Cardiac muscle cell (in vitro differentiated cells and primary cell): ENCODE results near the gene MEIOSIN. TPM values are rescaled to one million over a fixed set of nuclear protein-coding genes. Genes with fewer than 3 reads are reported as not detected.

Source experiments
- DNase-seq, 2 donors: peaks; one replicate each; pipeline versions ENCODE4 v3.0.0 to v3.0.0-alpha.2; 2010 to 2017; ENCODE audit warnings: low read depth in 1 of 2, low spot score in 1 of 2
- H3K27ac ChIP-seq: fragments of 200-600 bp; sonication (generic); 2 replicates; pipeline ENCODE4 v1.5.1; 2016
- H3K27me3 ChIP-seq: fragments of 200-600 bp; sonication (generic); 2 replicates; pipeline ENCODE4 v1.6.0; 2016; ENCODE audit warnings: control low read depth
- H3K36me3 ChIP-seq: fragments of 200-600 bp; sonication (generic); 2 replicates; pipeline ENCODE4 v1.5.1; 2016; ENCODE audit warnings: control low read depth
- H3K4me1 ChIP-seq: fragments of 200-600 bp; sonication (generic); 2 replicates; pipeline ENCODE4 v1.8.1; 2017; ENCODE audit warnings: low read depth, mild to moderate bottlenecking, mixed run types
- H3K4me3 ChIP-seq: fragments of 200-600 bp; sonication (generic); 2 replicates; pipeline ENCODE4 v1.5.1; 2016; ENCODE audit warnings: mild to moderate bottlenecking
- H3K9me3 ChIP-seq: fragments of 200-600 bp; sonication (generic); 2 replicates; pipeline ENCODE4 v1.5.1; 2017; ENCODE audit warnings: low read depth, mild to moderate bottlenecking, control low read depth
- polyA plus RNA-seq: library from polyadenylated mRNA; unstranded; fragments of >200 nt; fragmentation: Nextera tagmentation; extraction: Ambion mirVana; gene quantifications from 2 replicates; pipeline ENCODE4 v1.2.1, GENCODE V29; 2016
- total RNA-seq: library from RNA; depleted of rRNA; stranded (reverse); fragments of >200 nt; gene quantifications from 2 replicates; pipeline ENCODE4 v1.2.3, GENCODE V29; 2016
- TF ChIP-seq, protein P1 (sequence below): IDR thresholded peaks from 2 replicates; pipeline ENCODE4 v1.5.1; 2012; ENCODE audit warnings: low read depth, mild to moderate bottlenecking, low read length

MEIOSIN gene
- total and polyA plus RNA-seq, 2 experiments from 2014 or later: 0.18 to 0.33 TPM

DNA sequence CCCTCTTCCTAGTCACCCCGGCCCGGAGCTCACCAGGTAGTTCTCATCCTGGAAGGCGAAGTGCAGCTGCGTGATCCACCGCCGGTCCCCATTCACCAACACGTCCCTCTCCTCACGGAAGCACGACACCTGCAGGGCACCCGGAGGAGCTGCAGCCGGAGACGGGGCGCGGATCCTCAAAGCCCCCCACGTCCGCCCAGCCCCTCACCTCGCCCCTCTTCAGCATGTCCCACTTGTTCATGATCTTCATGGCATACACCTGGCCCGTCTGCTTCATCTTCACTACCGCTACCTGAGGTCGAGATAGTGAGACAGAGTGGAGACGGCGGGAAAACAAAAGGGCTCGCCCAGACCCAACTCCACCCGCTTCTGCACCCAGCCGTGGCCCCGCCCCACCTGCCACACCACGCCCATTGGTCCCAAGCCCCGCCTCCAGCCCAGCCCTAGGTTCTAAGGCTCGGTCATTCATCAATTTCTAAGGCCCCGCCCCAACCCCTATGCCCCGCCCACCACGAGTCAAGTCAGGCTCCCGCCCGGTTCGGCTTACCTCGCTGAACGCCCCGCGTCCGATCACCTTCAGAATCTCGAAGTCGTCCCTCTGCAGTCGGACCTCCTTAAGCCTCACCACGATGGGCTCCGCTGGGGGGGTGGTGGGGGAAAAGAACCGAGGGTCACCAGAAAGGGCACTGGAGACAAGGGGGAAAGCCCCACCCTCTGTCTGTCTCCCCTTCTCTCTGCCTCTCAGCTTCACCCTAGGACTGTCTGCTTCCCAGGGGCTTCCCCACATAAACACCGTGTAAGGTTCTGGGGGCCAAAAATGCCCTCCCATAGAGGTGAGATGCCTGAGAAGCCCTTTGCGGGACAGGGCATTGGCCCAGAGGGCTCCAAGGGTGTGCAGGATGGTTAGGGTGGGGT lies 46.2 kb downstream of the MEIOSIN start:
- peaks cover 41% of the 10 kb centered on the region for H3K4me1 ChIP-seq
- TF ChIP-seq, protein P1, sequence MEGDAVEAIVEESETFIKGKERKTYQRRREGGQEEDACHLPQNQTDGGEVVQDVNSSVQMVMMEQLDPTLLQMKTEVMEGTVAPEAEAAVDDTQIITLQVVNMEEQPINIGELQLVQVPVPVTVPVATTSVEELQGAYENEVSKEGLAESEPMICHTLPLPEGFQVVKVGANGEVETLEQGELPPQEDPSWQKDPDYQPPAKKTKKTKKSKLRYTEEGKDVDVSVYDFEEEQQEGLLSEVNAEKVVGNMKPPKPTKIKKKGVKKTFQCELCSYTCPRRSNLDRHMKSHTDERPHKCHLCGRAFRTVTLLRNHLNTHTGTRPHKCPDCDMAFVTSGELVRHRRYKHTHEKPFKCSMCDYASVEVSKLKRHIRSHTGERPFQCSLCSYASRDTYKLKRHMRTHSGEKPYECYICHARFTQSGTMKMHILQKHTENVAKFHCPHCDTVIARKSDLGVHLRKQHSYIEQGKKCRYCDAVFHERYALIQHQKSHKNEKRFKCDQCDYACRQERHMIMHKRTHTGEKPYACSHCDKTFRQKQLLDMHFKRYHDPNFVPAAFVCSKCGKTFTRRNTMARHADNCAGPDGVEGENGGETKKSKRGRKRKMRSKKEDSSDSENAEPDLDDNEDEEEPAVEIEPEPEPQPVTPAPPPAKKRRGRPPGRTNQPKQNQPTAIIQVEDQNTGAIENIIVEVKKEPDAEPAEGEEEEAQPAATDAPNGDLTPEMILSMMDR: peak; percentile 37
- no peak overlapping the region for H3K27ac ChIP-seq
- peak overlapping the region; percentile 12 for H3K4me3 ChIP-seq
- peak; percentile 45 to 93 for DNase-seq
- H3K27me3 ChIP-seq: no peaks in the 10 kb centered on the region
- peaks cover 23% of the 10 kb centered on the region for H3K36me3 ChIP-seq
- H3K9me3 ChIP-seq: no peaks in the 10 kb centered on the region

DNA sequence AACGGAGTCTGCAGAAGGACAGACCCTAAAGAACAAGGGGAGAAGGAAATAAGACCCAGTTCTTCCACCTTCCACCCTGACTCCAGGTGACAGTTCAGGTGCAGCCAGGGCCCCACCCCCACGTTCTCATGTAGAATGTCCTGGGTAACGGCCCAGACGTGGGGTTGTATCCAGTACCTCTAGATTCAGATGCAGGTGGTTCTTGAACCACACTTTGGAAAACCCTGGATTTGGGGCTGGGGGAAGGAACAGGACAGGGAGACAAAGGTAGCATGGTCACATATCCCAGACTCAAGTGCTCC lies 46.9 kb downstream of the MEIOSIN start:
- peaks cover 43% of the 10 kb centered on the region for H3K4me1 ChIP-seq
- no peaks in the 10 kb centered on the region for H3K27me3 ChIP-seq
- peak overlapping the region; percentile 4 for H3K27ac ChIP-seq
- H3K36me3 ChIP-seq: peaks cover 19% of the 10 kb centered on the region
- H3K4me3 ChIP-seq: peak overlapping the region; percentile 1
- DNase-seq: no peak
- no peaks in the 10 kb centered on the region for H3K9me3 ChIP-seq
- TF ChIP-seq, protein P1: no peak

DNA sequence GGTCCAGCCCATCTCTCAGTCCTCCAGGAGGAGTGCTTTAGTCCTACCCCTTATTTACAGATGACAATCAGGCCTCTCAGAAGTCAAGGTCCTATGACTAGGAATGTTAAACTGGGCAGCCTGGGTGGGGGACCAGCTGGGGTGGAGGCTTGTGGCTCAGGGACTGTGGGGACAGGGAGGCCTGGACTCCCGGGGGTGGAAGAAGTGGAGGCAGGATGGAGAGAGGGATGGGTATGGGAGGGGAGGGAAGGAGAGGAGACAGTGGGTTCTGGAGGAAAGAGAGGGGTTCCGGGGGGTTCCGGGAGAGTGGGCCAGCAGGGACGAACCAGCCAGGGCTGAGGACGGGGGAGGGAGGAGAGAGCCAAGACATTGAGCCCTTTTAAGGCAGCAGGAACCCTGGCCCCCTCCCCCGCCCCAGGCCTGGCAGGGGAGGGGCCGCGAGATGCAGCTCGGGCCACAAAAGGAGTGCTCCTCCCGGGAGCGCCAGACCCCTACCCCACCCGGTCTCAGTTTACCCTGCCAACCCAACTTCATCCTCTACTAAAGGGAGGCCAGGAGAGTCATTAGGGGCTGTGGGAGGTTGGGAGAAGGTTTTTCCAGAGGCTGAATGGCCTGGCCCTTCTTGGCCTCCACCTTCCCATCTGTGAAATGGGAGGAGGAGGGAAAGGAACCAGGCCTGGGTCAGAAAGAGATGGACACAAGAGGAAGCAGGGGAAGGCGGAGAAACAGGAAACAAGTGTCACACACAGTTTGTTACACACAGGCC lies 47.4 kb downstream of the MEIOSIN start:
- peaks cover 43% of the 10 kb centered on the region for H3K4me1 ChIP-seq
- no peak overlapping the region for H3K4me3 ChIP-seq
- peaks cover 22% of the 10 kb centered on the region for H3K36me3 ChIP-seq
- TF ChIP-seq, protein P1: no peak
- H3K9me3 ChIP-seq: no peaks in the 10 kb centered on the region
- H3K27me3 ChIP-seq: no peaks in the 10 kb centered on the region
- H3K27ac ChIP-seq: peak overlapping the region; percentile 97
- DNase-seq: no peak

DNA sequence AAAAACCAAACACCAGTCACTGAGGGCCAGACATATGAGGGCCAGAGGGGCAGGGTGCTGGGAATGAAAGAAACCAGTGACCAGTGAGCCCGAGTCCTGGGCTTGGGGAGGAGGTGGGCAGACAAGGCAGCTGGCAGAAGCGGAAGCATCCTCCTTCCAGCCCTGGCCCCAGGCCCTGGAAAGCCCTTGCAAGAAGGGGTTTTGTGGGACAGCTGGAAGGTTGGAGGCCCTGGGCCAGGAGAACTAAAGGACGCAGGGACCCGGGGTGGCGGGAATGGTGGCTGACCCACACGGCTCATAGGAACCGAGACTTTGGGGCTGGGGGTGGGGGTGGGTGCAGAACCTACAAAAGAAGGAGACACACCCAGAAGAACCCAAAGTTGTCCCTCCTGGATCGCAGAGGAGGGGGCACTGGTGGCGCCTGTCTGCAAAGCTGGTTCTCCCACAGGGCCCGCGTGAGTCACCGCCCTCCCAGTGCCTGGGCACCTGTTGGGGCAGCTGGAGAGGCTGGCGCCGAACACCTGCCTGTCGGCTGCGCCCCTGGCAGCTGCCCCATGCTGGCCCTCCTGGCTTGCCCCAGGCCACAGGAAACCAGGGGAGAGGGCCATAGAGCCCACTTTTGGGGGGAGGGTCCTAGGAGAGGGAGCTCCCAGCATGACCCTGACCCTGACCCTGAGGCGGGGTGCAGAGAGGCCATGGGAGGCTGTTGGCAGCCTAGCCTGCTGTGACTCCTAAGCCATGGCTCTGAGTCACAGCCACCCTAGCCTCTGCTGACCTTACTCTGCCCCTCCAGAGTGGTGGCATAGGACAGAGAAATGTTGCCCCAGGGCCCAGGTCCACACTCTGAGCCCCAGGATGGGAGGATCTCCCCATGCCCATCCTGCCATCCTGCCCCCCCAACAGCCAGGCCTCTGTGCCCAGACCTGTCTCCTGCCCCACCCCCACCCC lies 48.2 kb downstream of the MEIOSIN start:
- no peak for DNase-seq
- TF ChIP-seq, protein P1: no peak
- H3K9me3 ChIP-seq: no peaks in the 10 kb centered on the region
- peak overlapping the region; percentile 36 for H3K4me3 ChIP-seq
- H3K4me1 ChIP-seq: peaks cover 43% of the 10 kb centered on the region
- H3K27ac ChIP-seq: peak overlapping the region; percentile 97
- no peaks in the 10 kb centered on the region for H3K27me3 ChIP-seq
- H3K36me3 ChIP-seq: peaks cover 26% of the 10 kb centered on the region

DNA sequence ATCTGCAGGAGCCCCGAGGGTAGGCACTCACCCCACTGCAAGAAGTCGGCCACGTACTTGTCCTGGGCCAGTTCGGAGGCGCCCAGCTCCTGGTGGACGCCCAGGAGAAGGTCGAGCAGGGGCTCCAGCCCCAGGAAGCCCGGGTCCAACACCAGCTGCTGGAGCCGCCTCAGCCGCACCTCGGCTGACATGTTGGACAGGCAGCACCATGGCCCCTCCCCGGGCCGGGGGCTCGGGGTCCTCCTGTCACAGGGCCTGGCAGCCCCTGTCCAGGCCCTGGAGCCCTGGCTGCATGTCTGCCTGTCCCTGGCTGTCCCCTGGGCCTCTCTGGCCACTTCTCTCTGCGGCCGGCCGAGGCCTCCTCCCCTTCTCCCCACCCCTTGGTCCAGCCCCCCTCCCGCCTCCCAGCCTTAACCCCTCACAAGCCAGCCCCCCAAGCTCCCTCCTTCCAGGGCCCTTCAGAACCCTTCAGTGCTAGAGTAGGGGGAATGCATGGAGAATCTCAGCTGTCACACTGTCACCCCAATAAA lies 49.0 kb downstream of the MEIOSIN start, which contains the start of gene DMPK:
Gene DMPK, minus strand, starts transcription at position 329 of the 530 bp plus-strand sequence. Its CDS starts 138 bp downstream, at position 191.
- Histone ChIP-seq H3K4me1 (peaks cover 43% of the 10 kb centered on the region), H3K27ac (peak within 1 kb of the TSS; percentile 97), H3K27me3 (no peaks in the 10 kb centered on the region), H3K4me3 (peak within 1 kb of the TSS; percentile 36), H3K9me3 (no peaks in the 10 kb centered on the region), H3K36me3 (peaks cover 19% of the 10 kb centered on the region)
- peak in 1 of 2 donors; percentile 77 for DNase-seq
- TF ChIP-seq, protein P1: no peak
